ENCODE measurements around the gene CRCP.
"Not testable (repeated sequence)": the region's sequence is repeated elsewhere in the genome, so short reads cannot be mapped to it uniquely, and the experiment has no call there.

The CRCP gene

DNA sequence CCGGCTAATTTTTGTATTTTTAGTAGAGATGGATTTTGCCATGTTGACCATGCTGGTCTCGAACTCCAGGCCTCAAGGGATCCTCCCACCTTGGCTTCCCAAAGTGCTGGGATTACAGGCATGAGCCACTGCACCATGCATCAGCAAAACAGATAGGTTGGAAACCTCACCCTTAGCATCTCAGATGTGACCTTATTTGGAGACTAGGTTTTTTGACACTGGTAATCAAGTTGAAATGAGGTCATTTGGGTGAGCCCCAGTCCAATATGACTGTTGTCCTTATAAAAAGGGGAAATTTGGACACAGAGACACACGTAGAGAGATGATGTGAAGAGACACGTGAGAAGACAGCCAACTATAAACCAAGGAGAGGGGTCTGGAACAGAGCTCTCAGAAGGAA is 48.0 kb downstream of the CRCP start:
- Mint-ChIP-seq H3K27me3 (no peaks in the 10 kb centered on the region), H3K9me3 (no peaks in the 10 kb centered on the region), H3K36me3 (ENCODE audit: low read depth) (peaks cover 17% of the 10 kb centered on the region), H3K27ac (no peak overlapping the region), H3K4me1 (ENCODE audit: low read depth) (no peaks in the 10 kb centered on the region), H3K4me3 (no peak overlapping the region)

DNA sequence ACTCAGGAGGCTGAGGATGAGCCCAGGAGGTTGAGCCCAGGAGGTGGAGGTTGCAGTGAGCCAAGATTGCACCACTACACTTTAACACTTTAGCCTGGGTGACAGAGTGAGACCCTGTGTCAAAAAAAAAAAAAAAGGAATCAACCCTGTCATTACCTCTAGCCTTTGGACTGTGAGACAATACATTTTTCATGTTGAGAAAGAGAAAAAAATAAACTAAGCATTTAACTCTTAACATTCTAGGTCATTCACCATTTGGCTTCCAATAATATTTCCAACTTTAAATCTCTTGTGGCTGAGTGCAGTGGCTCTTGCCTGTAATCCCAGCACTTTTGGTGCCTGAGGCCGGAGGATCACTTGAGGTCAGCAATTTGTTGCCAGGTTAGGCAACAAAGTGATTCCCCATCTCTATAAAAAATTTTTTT is 48.6 kb downstream of the CRCP start:
- H3K4me3 Mint-ChIP-seq: no peak overlapping the region
- peaks cover 13% of the 10 kb centered on the region for H3K36me3 Mint-ChIP-seq (ENCODE audit: low read depth)
- H3K27me3 Mint-ChIP-seq: no peaks in the 10 kb centered on the region
- no peak overlapping the region for H3K27ac Mint-ChIP-seq
- no peaks in the 10 kb centered on the region for H3K9me3 Mint-ChIP-seq
- H3K4me1 Mint-ChIP-seq (ENCODE audit: low read depth): no peaks in the 10 kb centered on the region

DNA sequence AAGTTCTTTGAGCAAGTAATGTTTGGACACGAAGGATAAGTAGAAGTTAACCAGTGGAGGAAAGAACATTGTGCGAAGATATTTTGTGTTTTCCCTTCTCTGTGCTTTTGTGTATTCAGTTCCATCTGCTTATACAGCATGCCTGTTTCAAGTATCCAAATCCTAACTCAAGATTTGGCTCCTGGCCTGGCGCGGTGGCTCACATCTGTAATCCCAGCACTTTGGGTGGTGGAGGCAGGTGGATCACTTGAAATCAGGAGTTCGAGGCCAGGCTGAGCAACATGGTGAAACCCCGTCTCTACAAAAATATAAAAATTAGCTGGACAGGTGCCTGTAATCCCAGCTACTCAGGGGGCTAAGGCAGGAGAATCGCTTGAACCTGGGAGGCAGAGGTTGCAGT is 49.7 kb downstream of the CRCP start:
- H3K4me3 Mint-ChIP-seq: no peak overlapping the region
- H3K27me3 Mint-ChIP-seq: no peaks in the 10 kb centered on the region
- peaks cover 4% of the 10 kb centered on the region for H3K36me3 Mint-ChIP-seq (ENCODE audit: low read depth)
- H3K9me3 Mint-ChIP-seq: no peaks in the 10 kb centered on the region
- no peak overlapping the region for H3K27ac Mint-ChIP-seq
- no peaks in the 10 kb centered on the region for H3K4me1 Mint-ChIP-seq (ENCODE audit: low read depth)

- H3K4me1 Mint-ChIP-seq (ENCODE audit: low read depth): no peaks in the 10 kb centered on the region
- H3K36me3 Mint-ChIP-seq (ENCODE audit: low read depth): no peaks in the 10 kb centered on the region
- H3K4me3 Mint-ChIP-seq: no peak overlapping the region
- H3K27ac Mint-ChIP-seq: no peak overlapping the region
- peaks cover under 1% of the 10 kb centered on the region for H3K9me3 Mint-ChIP-seq
- H3K27me3 Mint-ChIP-seq: no peaks in the 10 kb centered on the region
These were observed 53.2 kb downstream of the CRCP start for GRCh38 chr7:66167773-66168387.

GRCh38 chr7:66169616-66170015 is 55.0 kb downstream of the CRCP start:
- Mint-ChIP-seq H3K4me3 (no peak overlapping the region), H3K9me3 (peaks cover 4% of the 10 kb centered on the region), H3K36me3 (ENCODE audit: low read depth) (no peaks in the 10 kb centered on the region), H3K4me1 (ENCODE audit: low read depth) (peaks cover 5% of the 10 kb centered on the region), H3K27me3 (no peaks in the 10 kb centered on the region), H3K27ac (no peak overlapping the region)

DNA sequence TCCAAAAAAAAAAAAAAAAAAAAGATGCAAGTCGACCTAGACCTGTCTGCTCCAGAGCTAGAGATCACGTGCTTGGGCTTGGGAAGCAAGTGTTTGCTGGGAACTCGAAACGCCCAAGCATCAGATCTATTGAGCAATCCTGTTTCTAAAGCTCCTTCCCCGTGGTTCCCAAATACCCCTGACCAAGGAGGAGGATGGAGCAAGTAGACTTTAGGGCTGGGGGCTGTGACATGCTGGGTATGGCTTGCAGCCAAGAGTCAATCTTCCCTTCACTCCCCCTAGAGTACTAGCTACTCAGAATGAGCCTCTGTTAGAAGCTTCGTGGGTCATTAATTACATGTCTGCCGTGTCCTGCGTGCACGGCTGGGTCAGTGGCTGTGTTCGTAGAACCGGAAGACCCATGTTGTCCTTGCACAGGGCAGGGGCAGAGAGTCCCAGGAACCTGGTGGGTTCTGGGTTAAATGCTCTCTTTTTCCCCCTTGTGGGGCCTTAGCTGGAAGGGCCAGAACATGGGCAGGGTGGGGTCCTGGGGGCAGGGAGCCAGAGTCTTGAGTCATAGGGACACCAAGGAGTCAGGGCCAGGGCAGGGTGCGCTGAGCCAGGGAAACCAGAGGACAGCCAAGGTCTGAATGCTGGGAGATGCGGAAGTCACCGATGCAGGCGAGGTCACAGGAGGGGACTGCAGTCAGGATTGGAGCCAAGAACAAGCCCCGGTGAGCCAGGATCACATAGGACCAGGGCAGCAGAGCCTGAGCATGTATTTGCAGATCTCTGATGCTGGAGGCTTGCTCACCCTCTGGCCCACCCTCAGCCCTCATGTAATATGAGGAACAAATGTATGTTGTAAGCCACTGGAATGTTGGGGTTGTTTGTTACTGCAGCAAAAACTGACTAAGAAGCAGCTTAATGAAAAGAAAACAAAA is 55.9 kb downstream of the CRCP start:
- Mint-ChIP-seq H3K4me1 (ENCODE audit: low read depth) (peaks cover 5% of the 10 kb centered on the region), H3K9me3 (peaks cover 4% of the 10 kb centered on the region), H3K4me3 (no peak overlapping the region), H3K27me3 (no peaks in the 10 kb centered on the region), H3K36me3 (ENCODE audit: low read depth) (no peaks in the 10 kb centered on the region), H3K27ac (no peak overlapping the region)

GRCh38 chr7:66172536-66173401 is 58.1 kb downstream of the CRCP start:
- H3K4me3 Mint-ChIP-seq; H3K9me3 Mint-ChIP-seq; H3K27ac Mint-ChIP-seq; H3K4me1 Mint-ChIP-seq (ENCODE audit: low read depth); H3K27me3 Mint-ChIP-seq; H3K36me3 Mint-ChIP-seq (ENCODE audit: low read depth): not testable (repeated sequence)

DNA sequence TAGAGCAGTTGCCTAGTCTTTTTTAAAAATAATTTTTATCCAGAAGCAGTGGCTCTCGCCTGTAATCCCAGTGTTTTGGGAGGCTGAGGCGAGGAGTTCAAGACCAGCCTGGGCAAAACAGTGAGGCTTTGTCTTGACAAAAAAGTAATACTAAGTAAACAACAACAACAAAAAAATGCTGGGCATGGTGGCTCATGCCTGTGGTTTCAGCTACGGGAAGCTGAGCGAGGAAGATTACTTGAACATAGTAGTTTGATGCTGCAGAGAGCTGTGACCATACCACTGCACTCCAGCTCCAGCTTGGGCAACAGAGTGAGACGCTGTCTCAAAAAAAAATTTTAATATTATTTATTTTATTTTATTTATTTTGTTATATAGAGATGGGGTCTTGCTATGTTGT is 59.2 kb downstream of the CRCP start:
- Mint-ChIP-seq H3K4me3 (no peak overlapping the region), H3K27me3 (no peaks in the 10 kb centered on the region), H3K27ac (no peak overlapping the region), H3K36me3 (ENCODE audit: low read depth) (no peaks in the 10 kb centered on the region), H3K9me3 (peaks cover 4% of the 10 kb centered on the region), H3K4me1 (ENCODE audit: low read depth) (peaks cover 5% of the 10 kb centered on the region)

- not testable (repeated sequence) for H3K4me3 Mint-ChIP-seq; H3K27ac Mint-ChIP-seq; H3K27me3 Mint-ChIP-seq; H3K4me1 Mint-ChIP-seq (ENCODE audit: low read depth); H3K36me3 Mint-ChIP-seq (ENCODE audit: low read depth); H3K9me3 Mint-ChIP-seq
These were observed 60.4 kb downstream of the CRCP start for GRCh38 chr7:66175006-66175405.

- H3K4me3 Mint-ChIP-seq: no peak overlapping the region
- no peak overlapping the region for H3K27ac Mint-ChIP-seq
- H3K4me1 Mint-ChIP-seq (ENCODE audit: low read depth): peaks cover 5% of the 10 kb centered on the region
- no peaks in the 10 kb centered on the region for H3K27me3 Mint-ChIP-seq
- peaks cover 4% of the 10 kb centered on the region for H3K9me3 Mint-ChIP-seq
- H3K36me3 Mint-ChIP-seq (ENCODE audit: low read depth): no peaks in the 10 kb centered on the region
These were observed 62.3 kb downstream of the CRCP start for GRCh38 chr7:66176914-66177313.

GRCh38 chr7:66178258-66178657 is 63.6 kb downstream of the CRCP start:
- Mint-ChIP-seq H3K27me3 (no peaks in the 10 kb centered on the region), H3K9me3 (peaks cover under 1% of the 10 kb centered on the region), H3K4me3 (no peak overlapping the region), H3K36me3 (ENCODE audit: low read depth) (no peaks in the 10 kb centered on the region), H3K27ac (no peak overlapping the region), H3K4me1 (ENCODE audit: low read depth) (peaks cover 1% of the 10 kb centered on the region)

GRCh38 chr7:66181329-66181728 is 66.7 kb downstream of the CRCP start:
- no peaks in the 10 kb centered on the region for H3K9me3 Mint-ChIP-seq
- no peak overlapping the region for H3K27ac Mint-ChIP-seq
- H3K4me1 Mint-ChIP-seq (ENCODE audit: low read depth): no peaks in the 10 kb centered on the region
- H3K36me3 Mint-ChIP-seq (ENCODE audit: low read depth): no peaks in the 10 kb centered on the region
- H3K27me3 Mint-ChIP-seq: no peaks in the 10 kb centered on the region
- H3K4me3 Mint-ChIP-seq: no peak overlapping the region

DNA sequence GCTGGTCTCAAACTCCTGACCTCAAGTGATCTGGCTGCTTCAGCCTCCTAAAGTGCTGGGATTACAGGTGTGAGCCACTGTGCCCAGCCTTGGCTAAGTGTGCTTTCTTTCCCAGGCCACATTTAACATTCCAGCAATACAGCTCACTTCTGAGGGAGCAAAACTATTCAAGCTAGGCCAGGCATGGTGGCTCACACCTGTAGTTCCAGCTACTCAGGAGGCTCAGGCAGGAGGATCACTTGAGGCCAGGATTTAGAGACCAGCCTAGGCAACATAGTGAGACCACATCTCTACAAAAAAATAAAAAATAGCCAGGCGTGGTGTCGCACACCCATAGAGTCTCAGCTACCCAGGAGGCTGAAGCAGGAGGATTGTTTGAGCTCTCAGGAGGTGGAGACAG is 67.2 kb downstream of the CRCP start:
- no peaks in the 10 kb centered on the region for H3K4me1 Mint-ChIP-seq (ENCODE audit: low read depth)
- H3K9me3 Mint-ChIP-seq: no peaks in the 10 kb centered on the region
- H3K4me3 Mint-ChIP-seq: no peak overlapping the region
- H3K36me3 Mint-ChIP-seq (ENCODE audit: low read depth): no peaks in the 10 kb centered on the region
- H3K27me3 Mint-ChIP-seq: no peaks in the 10 kb centered on the region
- H3K27ac Mint-ChIP-seq: no peak overlapping the region

GRCh38 chr7:66182920-66183319 is 68.3 kb downstream of the CRCP start:
- Mint-ChIP-seq H3K27ac (no peak overlapping the region), H3K9me3 (no peaks in the 10 kb centered on the region), H3K4me3 (no peak overlapping the region), H3K36me3 (ENCODE audit: low read depth) (no peaks in the 10 kb centered on the region), H3K4me1 (ENCODE audit: low read depth) (no peaks in the 10 kb centered on the region), H3K27me3 (no peaks in the 10 kb centered on the region)

- Mint-ChIP-seq H3K4me3 (no peak overlapping the region), H3K36me3 (ENCODE audit: low read depth) (no peaks in the 10 kb centered on the region), H3K27me3 (peaks cover 3% of the 10 kb centered on the region), H3K4me1 (ENCODE audit: low read depth) (no peaks in the 10 kb centered on the region), H3K27ac (no peak overlapping the region), H3K9me3 (no peaks in the 10 kb centered on the region)
These were observed 69.1 kb downstream of the CRCP start for GRCh38 chr7:66183700-66184099.
